ENCODE measurements around the gene CLEC2L.
"Not testable (repeated sequence)": the region's sequence is repeated elsewhere in the genome, so short reads cannot be mapped to it uniquely, and the experiment has no call there.

The CLEC2L gene

GRCh38 chr7:139523968-139524815, 707 bp downstream of the CLEC2L start:
- DNase-seq (ENCODE audit: low read depth) = no peak

DNA sequence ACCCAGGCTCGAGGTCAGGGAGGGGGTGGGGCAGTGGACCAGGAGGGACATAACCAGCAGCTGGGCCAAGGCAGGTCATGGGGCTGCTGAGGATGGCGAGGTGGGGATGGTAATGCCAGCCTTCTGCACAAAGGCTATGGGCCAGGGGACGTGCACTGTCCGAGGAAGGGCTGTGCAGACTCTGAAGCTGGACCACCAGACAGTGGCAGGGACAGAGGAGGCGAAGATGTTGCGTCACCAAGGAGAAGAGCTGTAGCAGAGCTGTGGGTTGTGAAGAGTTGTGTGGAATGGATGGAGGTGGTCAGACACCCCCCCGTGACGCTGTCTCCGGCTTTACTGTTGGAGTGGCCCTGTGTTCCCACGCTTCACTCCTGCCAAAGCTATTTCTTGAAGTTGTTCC, 1.8 kb downstream of the CLEC2L start:
- no peak for DNase-seq (ENCODE audit: low read depth)

DNA sequence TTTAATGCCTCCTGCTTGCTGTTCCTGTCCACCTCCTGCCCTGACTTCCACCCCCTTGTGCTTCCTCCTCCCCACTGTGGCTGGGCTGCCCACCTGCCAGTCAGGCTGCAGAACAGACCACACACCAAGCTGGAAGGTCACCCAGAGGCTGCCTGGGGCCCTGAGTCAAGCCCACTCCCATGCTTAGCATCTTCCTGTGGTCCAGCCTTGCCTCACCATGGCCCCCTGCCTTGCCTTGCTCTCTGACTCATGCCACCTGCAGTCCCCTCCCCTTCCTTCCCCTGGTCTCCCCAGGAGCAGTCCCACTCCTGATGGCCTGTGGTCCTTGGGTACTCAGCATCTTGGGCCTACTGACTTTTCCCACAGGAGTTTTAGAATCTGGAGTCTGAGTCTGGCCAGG, 2.3 kb downstream of the CLEC2L start:
- DNase-seq (ENCODE audit: low read depth) = no peak

DNA sequence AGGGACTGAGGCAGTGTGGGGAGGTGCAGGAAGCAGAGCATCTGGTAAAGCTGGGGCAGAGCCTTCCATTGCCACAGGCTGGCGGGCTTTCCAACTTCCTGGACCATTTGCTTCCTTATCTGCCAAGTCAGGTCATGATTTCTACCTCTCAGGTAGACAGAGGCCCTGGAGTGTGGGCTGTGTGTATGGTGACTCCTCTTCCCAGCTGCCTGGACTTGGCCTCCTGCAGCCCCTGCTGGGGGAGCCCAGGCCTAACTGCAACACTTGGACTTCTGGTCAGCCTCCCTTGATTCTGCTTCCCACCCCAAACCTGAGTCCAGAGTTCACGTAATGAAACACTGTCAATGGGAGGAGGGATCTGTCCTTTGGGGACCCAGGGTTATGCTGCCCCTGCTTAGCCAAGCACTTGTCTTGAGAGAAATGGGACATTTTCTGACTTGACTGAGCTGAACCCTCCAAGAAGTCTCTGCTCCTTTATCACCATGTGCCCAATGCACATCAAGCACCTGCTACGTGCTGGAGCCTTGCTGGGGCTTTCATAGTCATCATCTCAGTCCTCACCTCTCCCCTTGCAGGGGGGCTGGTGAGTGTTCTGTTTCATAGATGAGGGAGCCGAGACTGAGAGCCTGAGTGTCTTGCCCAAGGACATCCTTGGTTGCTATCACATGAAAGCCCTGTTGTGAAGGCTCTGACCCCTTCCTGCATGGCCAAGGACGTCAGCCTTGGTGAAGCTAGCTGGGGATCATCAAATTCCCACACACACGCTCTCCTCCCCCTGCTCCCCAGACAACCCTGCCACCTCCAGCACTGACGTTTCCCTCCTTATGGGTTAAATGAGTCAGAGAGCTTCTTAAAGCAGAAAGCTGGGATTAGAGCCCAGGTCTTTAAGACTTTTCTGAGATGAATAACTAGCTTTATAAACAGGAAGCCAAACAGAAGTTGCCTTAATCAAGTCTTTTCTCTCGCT, 3.4 kb downstream of the CLEC2L start:
- peak; percentile 79 for DNase-seq (ENCODE audit: low read depth)

DNA sequence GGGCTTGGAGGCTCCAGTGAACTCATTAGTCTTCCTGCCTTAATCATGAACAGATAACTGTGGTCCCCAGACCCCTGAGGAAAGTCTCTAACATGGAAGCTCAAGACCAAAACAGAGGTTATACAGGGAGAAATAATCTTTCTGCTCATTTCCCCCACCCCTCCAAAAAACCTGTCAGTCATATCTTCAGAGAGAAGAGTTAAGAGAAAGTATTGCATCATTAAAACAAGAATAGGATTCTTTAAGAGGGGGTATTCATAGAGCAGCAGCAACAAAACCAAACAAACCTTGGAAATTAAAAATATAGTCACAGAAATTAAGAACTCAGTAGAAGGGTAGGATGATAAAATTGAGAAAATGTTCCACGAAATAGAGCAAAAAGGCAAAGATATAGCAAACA, 7.6 kb downstream of the CLEC2L start:
- DNase-seq (ENCODE audit: low read depth) = no peak

DNA sequence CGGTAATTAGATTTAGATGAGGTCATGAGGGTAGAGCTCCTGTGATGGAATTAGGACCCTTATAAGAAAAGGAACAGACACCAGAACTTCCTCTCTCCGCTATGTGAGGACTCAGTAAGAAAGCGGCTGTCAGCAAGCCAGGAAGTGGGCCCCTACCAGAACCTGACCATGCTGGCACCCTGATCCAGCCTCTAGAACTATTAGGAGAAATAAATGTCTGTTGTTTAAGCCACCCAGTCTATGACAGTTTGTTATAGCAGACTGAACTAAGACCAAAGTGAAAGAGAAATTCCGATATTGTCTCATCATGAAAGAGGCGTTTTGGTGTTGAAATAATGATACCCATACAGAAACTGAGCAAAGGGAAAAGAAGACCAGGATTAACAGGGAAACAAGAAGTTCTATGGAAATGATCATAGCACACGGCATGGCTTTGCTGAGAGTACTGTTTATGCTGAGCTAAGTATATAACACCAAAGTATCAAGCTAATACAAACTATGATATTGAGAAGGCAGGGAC, 9.2 kb downstream of the CLEC2L start:
- no peak for DNase-seq (ENCODE audit: low read depth)

DNA sequence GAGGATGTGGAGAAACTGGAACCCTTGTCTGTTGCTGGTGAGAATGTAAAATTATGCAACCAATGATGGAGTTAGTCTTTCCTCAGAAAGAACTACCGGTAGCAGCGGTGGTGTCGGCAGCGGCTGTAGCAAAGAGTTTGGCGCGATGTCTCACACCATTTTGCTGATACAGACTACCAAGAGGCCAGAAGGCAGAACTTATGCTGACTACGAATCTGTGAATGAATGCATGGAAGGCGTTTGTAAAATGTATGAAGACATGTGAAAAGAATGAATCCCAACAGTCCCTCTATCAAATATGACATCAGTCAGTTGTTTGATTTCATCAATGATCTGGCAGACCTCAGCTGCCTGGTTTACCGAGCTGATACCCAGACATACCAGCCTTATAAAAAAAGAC, 10.6 kb downstream of the CLEC2L start:
- DNase-seq (ENCODE audit: low read depth) = no peak

GRCh38 chr7:139534966-139535651, 11.6 kb downstream of the CLEC2L start:
- no peak for DNase-seq (ENCODE audit: low read depth)

DNA sequence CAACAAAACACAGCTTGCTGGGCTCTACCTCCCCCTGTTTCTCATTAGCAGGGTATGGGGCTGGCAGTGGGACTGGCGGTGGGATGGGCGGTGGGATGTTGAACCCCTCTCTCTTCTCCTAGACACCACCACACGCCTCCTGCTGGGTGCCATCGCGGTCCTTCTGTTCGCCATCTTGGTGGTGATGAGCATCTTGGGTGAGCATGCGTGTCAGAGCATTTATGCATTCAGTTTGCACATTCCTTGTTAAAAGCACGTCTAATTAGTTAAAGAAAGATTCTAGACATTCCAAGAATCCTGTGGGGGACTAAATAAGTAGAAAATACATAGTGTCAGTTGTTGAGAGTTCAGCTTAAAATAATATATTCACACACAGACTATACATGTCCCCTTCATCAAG, 12.7 kb downstream of the CLEC2L start:
- no peak for DNase-seq (ENCODE audit: low read depth)

- DNase-seq (ENCODE audit: low read depth) = no peak
These were observed 15.6 kb downstream of the CLEC2L start for GRCh38 chr7:139538881-139539635.

DNA sequence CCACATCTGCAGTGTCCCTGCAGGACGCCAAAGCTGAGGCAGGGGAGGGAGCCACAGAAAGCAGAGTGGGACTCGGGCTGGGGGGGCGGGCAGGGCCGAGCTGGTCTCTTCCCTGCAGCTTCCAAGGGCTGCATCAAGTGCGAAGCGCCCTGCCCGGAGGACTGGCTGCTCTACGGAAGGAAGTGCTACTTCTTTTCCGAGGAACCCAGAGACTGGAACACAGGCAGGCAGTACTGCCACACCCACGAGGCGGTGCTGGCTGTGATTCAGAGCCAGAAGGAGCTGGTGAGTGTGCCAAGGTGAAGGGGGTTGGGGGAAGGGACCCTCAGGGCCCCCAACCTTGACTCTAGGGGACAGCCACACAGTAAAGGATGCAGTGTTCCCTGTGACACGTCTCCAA, 16.7 kb downstream of the CLEC2L start:
- no peak for DNase-seq (ENCODE audit: low read depth)

DNA sequence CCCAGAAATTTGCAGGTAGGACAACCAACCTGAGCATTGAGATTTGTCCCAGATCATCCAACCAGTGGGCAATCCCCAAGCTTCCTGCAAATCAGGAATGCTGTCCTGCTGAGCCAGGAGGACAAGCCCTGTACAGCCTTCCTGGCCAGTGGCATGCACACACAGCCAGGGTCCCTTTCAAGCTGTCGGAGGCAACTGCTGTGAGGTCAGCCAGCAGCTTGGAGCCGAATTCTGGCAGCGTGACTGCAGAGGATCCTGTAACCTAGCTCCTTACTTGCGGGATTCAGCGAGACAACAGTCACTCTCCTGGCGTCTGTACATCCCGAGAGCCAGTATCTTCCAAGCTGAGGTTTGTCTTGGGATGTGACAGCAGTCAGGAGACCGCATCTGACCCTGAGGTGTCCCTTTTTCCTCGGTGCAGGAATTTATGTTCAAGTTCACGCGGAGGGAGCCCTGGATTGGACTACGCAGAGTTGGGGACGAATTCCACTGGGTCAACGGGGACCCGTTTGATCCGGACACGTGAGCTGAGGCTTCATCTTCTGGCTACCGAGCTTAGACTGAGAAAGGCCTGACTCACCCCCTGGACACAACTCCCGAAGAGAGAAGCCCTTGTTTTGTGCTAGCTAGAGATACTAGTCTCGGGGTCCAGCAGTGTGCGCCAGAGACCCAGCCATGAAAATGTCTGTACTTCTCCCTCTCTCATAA, 18.3 kb downstream of the CLEC2L start:
- DNase-seq (ENCODE audit: low read depth) = no peak

DNA sequence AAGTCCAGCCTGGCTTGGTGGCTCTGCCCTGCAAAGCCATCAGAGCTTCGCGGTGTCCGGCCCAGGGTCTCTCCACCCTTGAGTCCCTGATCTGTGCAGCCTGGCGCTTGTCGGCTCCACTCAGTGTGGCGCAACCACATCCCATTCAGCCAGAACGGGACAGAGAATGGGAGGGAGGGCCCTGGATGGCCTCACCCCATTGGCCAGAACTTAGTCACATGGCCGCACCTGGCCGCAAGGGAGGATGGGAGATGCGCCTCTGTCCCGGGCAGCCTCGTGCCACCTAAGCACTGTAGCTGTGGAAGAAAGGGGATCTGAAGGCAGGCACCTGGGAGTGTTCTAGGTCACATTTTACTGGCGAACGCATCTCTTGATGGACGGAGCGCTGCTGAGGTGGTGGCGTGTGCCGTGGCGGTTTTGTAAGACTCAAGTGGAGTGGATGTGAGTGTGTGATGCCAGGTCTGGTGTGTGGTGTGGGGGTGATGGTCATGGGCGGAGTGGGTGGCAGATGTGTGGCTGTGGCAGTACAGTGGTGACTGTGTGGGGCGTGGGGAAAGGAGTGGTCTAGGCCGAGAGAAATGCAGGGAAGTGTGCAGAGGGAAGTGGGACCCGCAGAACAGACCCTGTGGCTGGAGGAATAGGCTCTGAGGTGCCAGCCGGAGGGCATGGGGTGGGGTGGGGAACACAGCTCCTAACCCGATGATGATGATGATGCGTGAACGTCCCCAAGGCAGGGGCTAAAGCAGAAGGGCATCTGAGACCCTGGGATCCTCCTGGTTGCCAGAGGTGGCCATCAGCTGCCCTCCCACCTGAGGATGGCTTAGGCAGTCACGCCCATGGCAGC, 19.0 kb downstream of the CLEC2L start:
- no peak for DNase-seq (ENCODE audit: low read depth)

DNA sequence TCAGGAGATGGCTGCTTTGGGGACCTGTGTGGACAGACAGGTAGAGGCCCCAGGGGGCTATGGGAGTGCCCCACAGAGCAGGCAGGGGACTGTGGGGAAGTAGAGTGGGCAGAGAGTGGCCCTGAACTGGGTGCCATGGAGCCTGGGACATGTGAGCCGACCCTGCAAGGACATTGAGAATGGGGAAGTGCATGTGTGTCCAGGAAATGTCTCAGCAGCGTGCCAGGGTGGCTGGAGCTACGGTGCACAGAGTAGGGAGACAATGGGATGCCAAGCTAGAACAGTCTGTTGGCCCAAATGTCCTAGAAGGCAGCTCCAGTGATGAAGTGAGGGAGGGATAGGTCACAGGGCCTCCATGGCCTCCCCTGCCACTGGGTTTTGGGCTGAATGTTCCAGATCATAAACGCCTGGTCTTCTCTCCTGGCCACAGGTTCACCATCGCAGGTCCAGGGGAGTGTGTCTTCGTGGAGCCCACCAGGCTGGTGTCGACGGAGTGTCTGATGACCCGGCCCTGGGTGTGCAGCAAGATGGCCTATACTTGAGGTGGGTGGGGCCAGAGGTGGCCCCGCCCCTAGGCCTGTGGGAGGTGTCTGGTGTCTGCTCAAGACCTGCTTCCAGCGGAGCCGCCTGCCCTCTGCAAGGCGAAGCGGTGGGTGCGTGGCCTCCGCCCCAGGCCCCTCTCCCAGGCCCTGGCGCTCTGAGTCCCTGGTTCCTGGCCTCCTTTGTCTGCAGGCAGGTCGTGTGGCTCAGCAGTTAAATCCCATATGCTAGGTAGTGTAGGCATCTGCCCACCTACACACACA, 20.5 kb downstream of the CLEC2L start:
- DNase-seq (ENCODE audit: low read depth) = no peak

DNA sequence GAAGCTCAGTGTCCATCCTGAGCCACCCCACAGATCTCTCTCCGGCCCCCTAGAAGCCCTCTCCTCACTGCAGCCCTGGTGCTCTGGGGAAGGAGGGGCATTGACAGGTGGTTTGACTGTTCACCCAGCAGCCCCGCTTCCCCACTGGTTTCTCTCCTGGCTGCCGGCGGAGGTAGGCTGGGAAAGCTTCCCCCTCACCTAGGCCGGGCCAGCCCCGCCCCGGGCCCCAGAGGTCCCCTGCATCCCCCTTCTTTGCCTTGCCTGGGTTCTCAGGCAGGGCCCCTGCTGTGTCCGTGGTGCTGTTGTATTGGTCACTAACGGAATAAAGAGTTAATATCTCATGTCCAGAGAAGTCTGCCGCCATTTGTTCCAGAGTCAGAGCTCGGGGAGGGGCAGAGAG, 21.2 kb downstream of the CLEC2L start:
- no peak for DNase-seq (ENCODE audit: low read depth)

GRCh38 chr7:139548302-139549028, 25.0 kb downstream of the CLEC2L start:
- no peak for DNase-seq (ENCODE audit: low read depth)

DNA sequence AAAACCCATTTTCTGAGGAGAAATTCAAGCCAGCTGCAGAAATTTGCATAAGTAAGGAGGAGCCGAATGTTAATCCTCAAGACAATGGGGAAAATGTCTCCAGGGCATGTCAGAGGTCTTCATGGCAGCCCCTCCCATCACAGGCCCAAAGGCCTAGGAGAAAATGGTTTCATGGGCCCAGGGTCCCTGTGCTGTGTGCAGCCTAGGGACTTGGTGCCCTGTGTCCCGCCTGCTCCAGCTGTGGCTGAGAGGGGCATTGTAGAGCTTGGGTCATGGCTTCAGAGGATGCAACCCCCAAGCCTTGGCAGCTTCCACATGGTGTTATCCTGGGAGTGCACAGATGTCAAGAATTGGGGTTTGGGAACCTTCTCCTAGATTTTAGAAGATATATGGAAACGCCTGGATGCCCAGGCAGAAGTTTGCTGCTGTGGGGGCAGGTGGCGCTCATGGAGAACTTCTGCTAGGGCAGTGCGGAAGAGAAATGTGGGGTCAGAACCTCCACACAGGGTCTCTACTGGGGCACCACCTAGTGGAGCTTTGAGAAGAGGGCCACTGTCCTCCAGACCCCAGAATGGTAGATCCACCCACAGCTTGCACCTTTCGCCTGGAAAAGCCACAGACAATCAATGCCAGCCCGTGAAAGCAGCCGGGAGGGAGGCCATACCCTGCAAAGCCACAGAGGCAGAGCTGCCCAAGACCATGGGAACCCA, 30.7 kb downstream of the CLEC2L start:
- not testable (repeated sequence) for DNase-seq (ENCODE audit: low read depth)
